NCI-H1105 (cell line): ENCODE measurements around the gene ZDHHC18.

Source experiments
- DNase-seq: peaks from one replicate; lab custom pipeline; 2025; lab: John Stamatoyannopoulos, UW

Gene ZDHHC18

GRCh38 chr1:26826261-26827105, at the start of gene ZDHHC18:
Gene ZDHHC18, plus strand, starts transcription at chr1:26826688. Its CDS starts 117 bp downstream, at chr1:26826805.
- DNase-seq: peak; percentile 58

- DNase-seq: no peak
Measured at GRCh38 chr1:26779098-26779668, 47.3 kb upstream of the ZDHHC18 start.

- no peak for DNase-seq
Measured at GRCh38 chr1:26780344-26780957, 46.0 kb upstream of the ZDHHC18 start.

- no peak for DNase-seq
Measured at GRCh38 chr1:26781206-26781825, 45.2 kb upstream of the ZDHHC18 start.

GRCh38 chr1:26782521-26783212, 43.8 kb upstream of the ZDHHC18 start:
- DNase-seq: no peak

GRCh38 chr1:26783646-26784022, 42.9 kb upstream of the ZDHHC18 start:
- DNase-seq: no peak

GRCh38 chr1:26784023-26784871, 42.2 kb upstream of the ZDHHC18 start:
- peak; percentile 45 for DNase-seq

- no peak for DNase-seq
Measured at GRCh38 chr1:26784886-26785285, 41.6 kb upstream of the ZDHHC18 start.

- DNase-seq: no peak
Measured at GRCh38 chr1:26785611-26786436, 40.7 kb upstream of the ZDHHC18 start.

- no peak for DNase-seq
Measured at GRCh38 chr1:26786437-26787380, 39.8 kb upstream of the ZDHHC18 start.

GRCh38 chr1:26787381-26787705, 39.1 kb upstream of the ZDHHC18 start:
- no peak for DNase-seq

GRCh38 chr1:26787706-26788514, 38.6 kb upstream of the ZDHHC18 start, which contains the start of gene PIGV:
Gene PIGV, plus strand, starts transcription at chr1:26787950. Its CDS starts 2,866 bp downstream, at chr1:26790816.
- peak; percentile 95 for DNase-seq

GRCh38 chr1:26788515-26788785, 38.0 kb upstream of the ZDHHC18 start:
- no peak for DNase-seq

- DNase-seq: peak; percentile 85
Measured at GRCh38 chr1:26788836-26789611, 37.5 kb upstream of the ZDHHC18 start.

GRCh38 chr1:26789612-26789865, 36.9 kb upstream of the ZDHHC18 start:
- no peak for DNase-seq

- no peak for DNase-seq
Measured at GRCh38 chr1:26789931-26790330, 36.6 kb upstream of the ZDHHC18 start.

- DNase-seq: no peak
Measured at GRCh38 chr1:26790551-26790953, 35.9 kb upstream of the ZDHHC18 start.

- DNase-seq: no peak
Measured at GRCh38 chr1:26791148-26791547, 35.3 kb upstream of the ZDHHC18 start.
